ENCODE measurements around the gene PDZRN4.
"Not testable (repeated sequence)": the region's sequence is repeated elsewhere in the genome, so short reads cannot be mapped to it uniquely, and the experiment has no call there.

The PDZRN4 gene

DNA sequence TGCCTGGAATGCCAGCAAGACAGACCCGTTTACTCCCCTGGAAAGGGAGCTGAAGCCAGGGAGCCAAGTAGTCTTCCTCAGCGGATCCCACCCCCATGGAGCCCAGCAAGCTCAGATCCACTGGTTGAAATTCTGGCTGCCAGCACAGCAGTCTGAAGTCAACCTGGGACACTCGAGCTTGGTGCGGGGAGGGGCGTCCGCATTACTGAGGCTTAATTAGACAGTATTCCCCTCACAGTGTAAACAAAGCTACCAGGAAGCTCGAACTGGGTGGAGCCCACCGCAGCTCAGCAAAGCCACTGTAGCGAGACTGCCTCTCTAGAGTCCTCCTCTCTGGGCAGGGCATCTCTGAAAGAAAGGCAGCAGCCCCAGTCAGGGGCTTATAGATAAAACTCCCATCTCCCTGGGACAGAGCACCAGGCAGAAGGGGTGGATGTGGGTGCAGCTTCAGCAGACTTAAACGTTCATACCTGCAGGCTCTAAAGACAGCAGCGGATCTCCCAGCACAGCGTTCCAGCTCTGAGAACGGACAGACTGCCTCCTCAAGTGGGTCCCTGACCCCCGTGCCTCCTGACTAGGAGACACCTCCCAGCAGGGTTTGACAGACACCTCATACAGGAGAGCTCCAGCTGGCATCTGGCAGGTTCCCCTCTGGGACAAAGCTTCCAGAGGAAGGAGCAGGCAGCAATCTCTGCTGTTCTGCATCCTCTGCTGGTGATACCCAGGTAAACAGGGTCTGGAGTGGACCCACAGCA, 92.4 kb downstream of the PDZRN4 start:
- DNase-seq (ENCODE audit: low read depth in 2 of 3, low spot score in 2 of 3) = not testable (repeated sequence)

DNA sequence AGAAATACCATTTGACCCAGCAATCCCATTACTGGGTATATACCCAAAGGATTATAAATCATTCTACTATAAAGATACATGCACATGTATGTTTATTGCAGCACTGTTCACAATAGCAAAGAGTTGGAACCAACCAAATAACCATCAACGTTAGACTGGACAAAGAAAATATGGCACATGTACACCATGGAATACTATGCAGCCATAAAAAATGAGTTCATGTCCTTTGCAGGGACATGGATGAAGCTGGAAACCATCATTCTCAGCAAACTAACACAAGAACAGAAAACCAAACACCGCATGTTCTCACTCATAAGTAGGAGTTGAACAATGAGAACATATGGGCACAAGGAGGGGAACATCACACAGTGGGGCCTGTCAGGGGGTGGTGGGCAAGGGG, 97.3 kb downstream of the PDZRN4 start:
- not testable (repeated sequence) for DNase-seq (ENCODE audit: low read depth in 2 of 3, low spot score in 2 of 3)

DNA sequence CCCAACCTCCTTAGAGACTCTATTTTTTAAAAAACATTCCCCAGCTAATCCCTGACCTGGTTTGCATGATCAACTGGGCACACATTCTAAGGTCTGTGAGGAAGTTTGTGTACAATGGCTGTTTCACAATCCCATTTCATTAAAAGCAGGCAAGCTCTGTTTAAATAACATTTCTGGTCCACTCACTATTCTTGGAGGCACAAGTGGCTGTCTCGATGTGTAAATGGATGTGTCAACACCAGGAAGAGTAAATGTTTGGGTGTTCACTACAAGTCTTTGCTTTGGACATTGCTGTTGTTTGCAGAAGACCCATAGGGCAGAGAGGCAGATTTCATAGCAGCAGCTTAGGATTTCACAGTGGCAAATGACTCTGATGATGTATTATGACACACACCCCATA, 98.3 kb downstream of the PDZRN4 start:
- no peak for DNase-seq (ENCODE audit: low read depth in 2 of 3, low spot score in 2 of 3)

DNA sequence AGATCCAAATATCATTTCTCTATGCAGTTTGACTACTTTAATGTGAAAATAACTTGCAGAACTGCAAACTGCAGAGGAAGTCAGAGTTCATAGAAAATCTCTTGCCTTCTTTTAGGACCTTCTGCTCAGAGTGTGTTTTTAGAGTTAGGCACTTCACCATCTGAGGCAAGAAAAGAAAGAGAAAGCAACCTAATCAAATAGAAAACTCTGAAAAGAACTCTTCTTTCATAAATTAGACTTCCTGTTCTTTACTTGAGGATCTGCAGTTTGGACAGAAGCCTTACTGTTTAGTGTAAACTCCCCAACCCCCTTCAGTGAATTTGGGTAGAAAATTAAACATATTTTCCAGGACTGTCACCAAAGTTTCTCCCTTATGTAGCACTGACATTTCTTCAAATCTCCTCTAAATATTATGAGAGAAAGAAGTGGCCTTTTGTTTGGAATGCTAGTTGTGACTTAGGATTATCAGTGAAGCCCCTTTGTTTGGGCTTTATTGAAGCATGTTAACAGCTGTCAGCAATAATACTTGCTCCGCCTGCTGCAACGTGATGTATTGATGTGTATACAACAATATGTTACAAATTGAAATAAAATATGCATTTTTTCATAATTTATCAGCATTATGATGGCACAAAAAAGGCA, 99.5 kb downstream of the PDZRN4 start:
- no peak for DNase-seq (ENCODE audit: low read depth in 2 of 3, low spot score in 2 of 3)

DNA sequence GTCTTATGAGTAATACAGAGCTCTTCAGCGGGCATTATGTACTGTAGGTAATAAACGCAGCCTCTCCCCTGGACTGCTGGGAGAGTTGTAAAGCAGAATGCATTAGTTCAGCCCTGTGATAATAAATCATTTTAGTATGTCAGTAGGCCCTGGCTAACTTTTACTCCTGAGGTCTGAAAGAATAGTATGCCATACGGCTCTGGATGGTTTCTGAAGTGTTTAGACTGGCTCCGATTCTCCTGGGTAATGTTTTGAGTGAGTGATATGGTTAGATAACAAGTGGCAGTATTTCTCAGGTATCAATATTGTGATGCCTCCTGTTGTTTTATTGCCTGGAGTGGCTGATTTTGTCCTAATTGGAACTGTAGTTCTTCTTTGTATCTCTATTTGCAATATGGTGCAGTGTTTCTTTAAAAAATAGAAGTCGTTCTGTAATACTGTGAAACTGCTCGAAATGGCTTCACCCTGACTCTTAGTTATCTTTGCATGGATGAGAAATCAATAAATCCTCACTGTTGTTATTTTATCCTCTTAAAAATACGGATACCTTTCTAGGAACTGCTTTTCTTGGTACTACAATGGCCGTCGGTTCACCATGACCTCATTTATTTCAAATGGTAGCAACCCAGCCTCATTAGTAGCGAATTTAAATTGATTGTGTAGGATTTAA, 100.2 kb downstream of the PDZRN4 start:
- no peak for DNase-seq (ENCODE audit: low read depth in 2 of 3, low spot score in 2 of 3)

DNA sequence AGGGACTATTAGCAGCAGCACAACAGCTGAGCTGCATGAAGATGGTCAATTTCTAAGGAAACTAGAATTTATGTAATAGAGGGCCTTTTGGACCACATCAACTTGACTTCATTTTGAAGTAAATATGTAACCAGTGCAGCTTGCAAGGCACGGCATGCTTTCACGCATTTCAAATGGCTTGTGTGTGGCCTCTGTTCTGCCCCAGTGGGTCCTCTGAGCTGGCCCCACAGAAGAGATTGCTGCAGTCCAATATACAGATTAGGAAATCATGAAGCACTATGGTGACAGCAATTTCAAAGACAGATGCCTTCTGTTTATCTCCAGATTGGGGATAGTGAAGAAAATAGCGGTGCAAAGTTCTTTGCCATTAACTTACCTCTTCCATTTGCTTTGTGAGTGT, 101.4 kb downstream of the PDZRN4 start:
- no peak for DNase-seq (ENCODE audit: low read depth in 2 of 3, low spot score in 2 of 3)

DNA sequence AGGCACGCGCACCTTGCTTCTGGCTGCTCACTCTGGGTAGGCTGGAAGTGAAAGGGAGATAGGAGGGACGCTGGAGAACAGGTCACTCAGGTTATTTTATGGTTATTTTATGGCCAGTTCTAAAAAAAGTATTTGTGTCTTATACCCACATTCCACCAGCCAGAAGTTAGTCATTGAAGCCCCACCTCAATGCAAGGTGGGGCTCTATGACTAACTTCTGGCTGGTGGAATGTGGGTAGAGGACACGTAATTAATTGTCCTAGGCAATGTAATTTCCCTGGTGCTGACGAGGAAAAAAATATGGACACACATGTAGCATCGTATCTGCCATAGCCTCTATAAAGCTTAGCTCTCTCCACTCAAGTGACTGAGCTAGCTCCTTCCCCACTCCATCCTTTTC, 104.9 kb downstream of the PDZRN4 start:
- no peak for DNase-seq (ENCODE audit: low read depth in 2 of 3, low spot score in 2 of 3)

DNA sequence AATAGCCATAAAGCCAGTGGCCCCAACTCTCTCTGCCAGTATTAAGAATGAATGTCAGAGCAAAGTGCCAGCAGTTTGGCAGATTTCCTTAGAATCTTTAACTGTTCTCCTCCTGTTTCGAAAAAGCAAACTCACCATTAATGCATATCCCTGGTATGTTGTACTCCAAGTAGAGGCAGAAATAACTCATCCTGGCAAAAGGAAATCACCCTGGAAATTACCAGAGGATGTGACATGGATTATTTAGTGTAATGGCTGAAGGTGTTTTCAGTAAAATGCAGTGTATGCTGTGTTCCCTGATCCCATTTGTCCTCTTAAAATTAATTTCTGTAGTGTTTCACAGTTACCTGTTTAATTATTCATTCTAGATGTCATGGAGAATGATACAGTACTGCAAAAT, 105.3 kb downstream of the PDZRN4 start:
- DNase-seq (ENCODE audit: low read depth in 2 of 3, low spot score in 2 of 3) = no peak

DNA sequence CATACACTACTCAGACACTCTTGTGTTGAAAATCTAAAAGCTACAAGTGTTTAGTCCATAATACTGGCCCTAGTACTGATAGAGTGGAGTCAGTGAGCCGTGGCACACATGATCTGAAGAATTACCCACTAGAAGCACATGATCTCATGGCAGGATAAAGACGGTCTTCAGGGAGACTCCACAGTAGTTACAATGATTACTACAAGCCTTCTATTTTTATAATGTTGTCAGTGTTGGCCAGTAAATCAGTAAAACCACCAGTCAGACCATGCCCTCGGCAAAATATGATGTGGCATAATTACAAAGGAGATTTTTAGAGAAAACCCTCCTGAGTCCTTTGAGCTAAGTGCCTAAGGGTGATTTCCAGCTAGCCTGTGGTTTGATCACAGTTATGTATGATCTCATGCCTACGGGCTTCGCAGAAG, 114.9 kb downstream of the PDZRN4 start:
- no peak for DNase-seq (ENCODE audit: low read depth in 2 of 3, low spot score in 2 of 3)

DNA sequence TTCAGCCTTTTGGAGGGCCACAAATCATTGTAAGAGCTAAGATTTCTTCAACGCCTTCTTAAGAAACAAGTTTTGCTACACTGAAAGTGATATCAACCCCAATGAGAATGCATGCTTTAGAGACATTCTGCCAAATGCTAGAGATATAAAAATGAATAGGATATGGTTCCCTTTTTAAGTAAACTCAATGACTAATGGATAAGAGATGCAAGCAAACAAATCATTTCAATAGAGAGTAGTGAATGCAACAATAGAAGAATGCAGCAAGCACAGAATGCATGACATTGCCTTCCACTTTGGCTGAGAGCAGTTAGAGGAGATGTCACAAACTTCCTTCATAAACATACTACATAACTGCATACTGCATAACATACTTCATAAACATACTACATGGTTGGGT, 116.4 kb downstream of the PDZRN4 start:
- no peak for DNase-seq (ENCODE audit: low read depth in 2 of 3, low spot score in 2 of 3)

DNA sequence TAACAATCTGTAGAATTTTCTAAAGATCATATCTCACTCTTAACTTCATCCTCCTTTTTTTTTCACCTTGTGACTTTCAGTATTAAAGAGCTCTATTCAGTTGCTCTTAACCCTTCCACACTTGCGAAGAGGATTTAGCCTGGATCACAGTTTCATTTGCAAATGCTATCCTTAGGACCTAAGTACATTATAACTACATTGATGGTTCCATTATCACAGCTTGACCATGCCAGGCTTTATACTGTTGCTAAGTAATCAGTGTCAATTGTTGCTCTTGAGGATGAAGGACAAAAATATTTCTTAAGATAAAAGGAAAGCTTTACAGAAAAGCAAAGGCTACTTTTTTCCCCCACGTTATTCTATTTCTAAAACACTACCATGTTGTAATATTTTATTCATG, 122.2 kb downstream of the PDZRN4 start:
- DNase-seq (ENCODE audit: low read depth in 2 of 3, low spot score in 2 of 3) = no peak

DNA sequence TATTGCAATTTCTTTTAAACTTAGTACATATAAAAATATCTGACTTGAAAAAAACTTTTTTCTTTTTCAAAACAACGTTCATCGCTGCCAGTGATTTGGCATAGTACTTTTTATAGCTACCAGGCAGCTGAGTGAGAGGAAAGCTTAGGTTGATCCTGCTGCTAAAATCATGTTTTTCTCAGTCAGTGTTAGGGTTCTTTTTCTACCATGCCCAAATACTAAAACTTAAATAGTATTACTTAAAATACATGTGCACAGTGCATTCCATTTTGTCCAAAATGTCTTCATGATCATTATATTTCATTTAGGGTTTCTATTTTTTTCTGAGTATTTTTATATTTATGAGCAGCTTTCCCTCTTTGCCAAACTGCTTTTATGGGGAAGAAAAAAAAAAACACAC, 123.8 kb downstream of the PDZRN4 start:
- no peak for DNase-seq (ENCODE audit: low read depth in 2 of 3, low spot score in 2 of 3)

DNA sequence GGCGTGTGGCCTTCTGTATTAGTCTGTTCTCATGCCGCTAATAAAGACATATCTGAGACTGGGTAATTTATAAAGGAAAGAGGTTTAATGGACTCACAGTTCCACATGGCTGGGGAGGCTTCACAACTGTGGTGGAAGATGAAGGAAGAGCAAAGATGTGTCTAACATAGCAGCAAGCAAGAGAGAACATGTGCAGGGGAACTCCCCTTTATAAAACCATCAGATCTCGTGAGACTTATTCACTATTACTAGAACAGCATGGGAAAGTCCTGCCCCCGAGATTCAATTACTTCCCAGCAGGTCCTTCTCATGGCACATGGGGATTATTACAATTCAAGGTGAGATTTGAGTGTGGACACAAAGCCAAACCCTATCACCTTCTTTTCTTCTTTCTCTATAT, 124.3 kb downstream of the PDZRN4 start:
- DNase-seq (ENCODE audit: low read depth in 2 of 3, low spot score in 2 of 3) = not testable (repeated sequence)

DNA sequence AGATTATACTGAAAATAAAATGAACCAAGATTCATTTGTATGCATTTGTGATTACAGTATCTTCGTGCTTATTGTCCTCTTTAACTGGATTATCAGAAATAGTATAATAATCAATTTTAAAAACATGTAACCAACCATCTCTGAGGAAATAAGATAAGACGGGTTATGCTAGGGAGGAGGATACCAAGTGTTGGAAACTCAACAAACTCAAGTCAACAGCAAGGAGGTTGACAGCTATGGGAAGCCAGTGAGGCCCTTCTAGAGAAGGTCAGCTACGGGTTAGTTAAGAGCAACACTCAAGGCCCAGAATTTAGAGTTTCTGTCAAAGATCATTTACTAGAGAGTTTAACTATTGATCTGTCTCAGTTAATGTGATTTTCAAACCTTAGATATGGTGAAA, 137.2 kb downstream of the PDZRN4 start:
- no peak for DNase-seq (ENCODE audit: low read depth in 2 of 3, low spot score in 2 of 3)

DNA sequence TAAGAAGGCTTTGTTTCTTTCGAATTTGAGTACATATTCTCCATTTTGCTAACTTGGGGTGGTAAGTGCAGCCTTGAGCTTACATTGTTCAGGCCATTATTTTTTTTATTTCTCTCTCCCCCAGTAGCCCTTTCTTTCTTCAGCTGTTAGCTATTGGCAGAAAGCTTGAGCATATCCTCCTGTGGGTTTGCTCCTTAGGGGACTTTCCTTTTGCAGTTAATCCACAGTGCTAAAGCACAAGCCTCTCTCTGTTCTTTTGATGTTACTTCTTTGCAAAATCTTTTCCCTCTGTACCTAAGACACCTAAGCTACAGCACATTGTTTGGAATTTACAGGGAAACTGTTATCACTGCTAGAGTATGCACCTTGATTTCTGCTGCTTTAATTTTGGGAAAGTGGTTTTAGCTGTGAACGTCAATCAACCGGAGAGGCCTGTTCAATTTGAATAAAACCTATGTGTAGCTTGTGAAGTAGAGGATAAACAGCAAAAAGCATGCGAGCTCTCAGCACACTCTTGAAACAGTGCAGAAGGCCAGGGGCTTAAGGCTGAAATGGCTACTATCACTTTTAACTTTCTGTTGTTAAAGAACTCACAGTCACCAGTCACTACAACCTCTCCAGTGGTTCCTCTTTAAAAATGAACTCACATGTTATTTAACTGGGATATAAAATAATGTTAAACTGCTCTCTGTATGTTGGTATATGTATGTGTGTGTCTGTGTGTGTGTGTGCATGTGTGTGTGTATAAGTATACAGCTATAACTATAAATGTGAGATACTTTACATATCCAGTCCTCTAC, 139.2 kb downstream of the PDZRN4 start:
- no peak for DNase-seq (ENCODE audit: low read depth in 2 of 3, low spot score in 2 of 3)

DNA sequence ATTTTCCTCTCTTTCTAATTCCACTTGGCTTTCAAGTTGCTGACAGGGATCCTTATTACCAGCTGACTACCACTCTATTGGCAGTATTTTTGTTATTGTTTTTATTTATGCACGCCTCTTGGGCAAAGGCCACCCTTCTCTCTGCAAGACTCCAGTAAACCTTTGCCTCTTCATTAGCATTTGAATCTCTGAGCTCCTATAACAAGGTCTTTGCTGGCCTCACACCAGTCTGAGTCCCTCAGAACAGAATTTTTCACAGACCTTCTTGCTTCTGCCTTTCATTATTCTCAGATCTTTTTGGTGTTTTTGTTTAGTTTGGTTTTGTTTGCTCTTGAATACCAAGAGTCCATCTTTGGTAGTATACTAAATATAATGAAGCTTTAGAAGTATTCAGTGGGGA, 145.9 kb downstream of the PDZRN4 start:
- no peak for DNase-seq (ENCODE audit: low read depth in 2 of 3, low spot score in 2 of 3)

DNA sequence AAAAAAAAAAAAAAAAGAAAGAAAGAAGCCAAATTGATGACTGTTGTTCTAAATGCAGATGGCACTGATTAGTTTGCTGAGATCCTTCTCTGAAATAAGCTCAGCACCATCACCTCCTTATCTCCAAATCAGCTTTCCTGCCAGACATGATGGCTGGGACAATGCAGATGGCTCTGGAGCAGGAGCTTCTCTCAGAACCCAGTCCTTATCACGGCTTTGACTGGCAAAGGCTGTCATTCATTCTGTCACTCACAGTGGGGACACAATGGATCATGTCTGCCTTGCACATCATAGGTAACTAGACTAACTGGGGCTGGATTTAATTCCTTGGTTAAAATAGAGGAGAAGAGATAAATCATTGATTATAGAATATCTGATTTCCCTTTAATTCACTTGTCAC, 146.3 kb downstream of the PDZRN4 start:
- DNase-seq (ENCODE audit: low read depth in 2 of 3, low spot score in 2 of 3) = no peak

DNA sequence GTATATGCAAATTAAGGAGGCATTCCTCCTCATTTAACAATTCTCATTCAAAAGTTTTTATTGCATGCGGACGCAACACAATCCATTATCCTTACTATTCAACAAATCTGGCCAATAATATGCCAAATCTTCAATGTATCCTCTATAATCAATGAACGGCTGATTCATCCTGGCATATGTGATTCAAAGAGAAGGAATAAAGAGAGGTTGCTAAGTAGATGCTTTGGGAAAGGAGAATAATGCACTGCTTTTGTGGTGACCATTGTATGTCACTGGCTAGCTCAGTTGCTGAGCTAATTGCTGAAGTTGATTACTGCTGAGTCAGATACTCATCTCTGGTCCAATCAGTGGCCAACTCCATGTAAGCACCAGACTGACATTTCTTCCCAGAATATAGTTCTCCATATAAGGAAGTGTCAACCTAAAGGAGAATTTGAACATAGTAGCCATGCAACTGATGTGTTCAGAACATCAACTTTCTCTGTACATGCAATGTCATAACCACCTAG, 148.0 kb downstream of the PDZRN4 start:
- DNase-seq (ENCODE audit: low read depth in 2 of 3, low spot score in 2 of 3) = no peak

DNA sequence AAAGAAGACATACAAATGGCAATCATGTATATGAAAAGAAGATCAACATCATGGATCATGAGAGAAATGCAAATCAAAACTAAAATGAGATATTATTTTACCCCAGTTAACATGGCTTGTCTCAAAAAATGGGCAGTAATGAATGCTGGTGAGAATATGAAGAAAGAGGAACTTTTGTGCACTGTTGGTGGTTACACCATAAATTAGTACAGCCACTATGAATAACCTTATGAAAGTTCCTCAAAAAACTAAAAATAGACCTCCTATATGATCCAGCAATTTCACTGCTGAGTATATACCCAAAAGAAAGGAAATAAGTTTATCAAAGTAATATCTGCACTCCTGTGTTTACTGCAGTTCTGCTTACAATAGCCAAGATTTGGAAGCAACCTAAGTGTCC, 151.7 kb downstream of the PDZRN4 start:
- no peak for DNase-seq (ENCODE audit: low read depth in 2 of 3, low spot score in 2 of 3)

DNA sequence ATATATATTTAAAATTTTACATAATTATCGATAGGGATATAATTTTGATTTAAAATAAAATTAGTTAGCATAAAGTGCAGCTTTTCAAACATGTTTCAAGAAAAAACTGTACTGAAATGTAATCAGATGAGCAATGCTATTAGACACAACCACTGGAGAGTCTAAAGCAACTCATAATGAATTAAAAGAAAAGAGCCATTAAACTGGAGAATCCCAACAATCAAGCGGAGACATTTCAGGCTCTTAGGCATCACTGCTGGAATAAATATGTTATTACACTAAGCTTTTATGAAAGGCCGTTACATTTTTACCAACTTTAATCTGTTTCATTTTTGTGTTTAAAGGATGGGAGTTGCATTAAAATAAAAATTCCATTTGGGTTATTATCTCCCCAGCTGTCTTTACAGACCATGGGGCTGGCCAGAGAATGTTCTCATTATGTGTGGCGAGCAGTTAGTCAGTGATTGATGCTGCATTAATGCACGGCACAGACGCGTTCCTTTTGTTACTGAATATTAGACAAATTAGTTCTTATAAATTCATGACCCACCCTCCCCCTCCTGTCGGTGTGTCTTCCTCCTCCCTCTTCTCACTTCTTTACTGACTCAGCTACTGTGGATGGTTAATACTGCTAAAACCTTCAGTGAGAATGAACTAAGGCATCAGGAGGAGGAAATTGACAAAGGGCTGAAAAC, 156.8 kb downstream of the PDZRN4 start:
- DNase-seq (ENCODE audit: low read depth in 2 of 3, low spot score in 2 of 3) = no peak

DNA sequence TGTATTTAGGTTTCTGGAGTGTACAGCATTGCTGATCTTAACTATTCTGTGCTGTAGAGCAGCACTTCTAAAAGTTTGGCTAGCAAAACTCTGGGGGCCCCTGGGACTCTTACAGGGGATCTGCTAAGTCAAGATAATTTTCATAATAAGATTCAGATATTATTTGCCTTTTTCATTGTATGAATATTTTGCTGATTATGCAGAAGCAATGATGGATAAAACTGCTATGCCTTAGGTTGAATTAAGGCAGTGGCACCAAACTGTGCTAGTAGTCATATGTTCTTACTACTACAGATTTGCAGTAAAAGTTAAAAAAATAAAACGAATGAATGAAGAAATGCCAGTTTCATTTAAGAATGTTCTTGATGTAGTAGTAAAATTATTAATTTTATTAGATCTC, 160.1 kb downstream of the PDZRN4 start:
- DNase-seq (ENCODE audit: low read depth in 2 of 3, low spot score in 2 of 3) = no peak

All from activated CD8-positive, alpha-beta memory T cell treated with anti-CD3 and anti-CD28 coated beads for 48 hours (primary cell).